GM23338 (cell line): ENCODE measurements around the gene OAS2. TPM values are rescaled to one million over a fixed set of nuclear protein-coding genes. Genes with fewer than 3 reads are reported as not detected.

Experiments
- ATAC-seq: fragments of 200-7000 bp; cut with Tn5 transposase; 3 replicates; pipeline ENCODE4 v1.9.1; 2020
- DNase-seq: peaks from one replicate; pipeline ENCODE4 v3.0.0-alpha.2; 2015; ENCODE audit warnings: low spot score
- H2AFZ ChIP-seq: fragments of 200-600 bp; sonication (generic); 2 replicates; pipeline ENCODE4 v1.8.0; 2016; ENCODE audit warnings: antibody characterized with exemption, mild to moderate bottlenecking, moderate library complexity
- H3F3A ChIP-seq: fragments of 200-600 bp; sonication (generic); replicated peaks from 2 replicates; pipeline ENCODE4 v1.8.0; 2017; ENCODE audit warnings: antibody characterized with exemption, mixed run types, low read depth
- H3K27ac ChIP-seq: fragments of 200-600 bp; sonication (generic); 2 replicates; pipeline ENCODE4 v1.6.1; 2016; ENCODE audit warnings: low read depth
- H3K27me3 ChIP-seq: fragments of 200-600 bp; sonication (generic); 2 replicates; pipeline ENCODE4 v1.8.0; 2016; ENCODE audit warnings: mild to moderate bottlenecking, mixed run types, moderate library complexity; ENCODE audit not compliant: insufficient read depth
- H3K36me3 ChIP-seq: fragments of 200-600 bp; sonication (generic); 2 replicates; pipeline ENCODE4 v1.8.0; 2016; ENCODE audit warnings: mild to moderate bottlenecking; ENCODE audit not compliant: insufficient read depth
- H3K4me1 ChIP-seq: fragments of 200-600 bp; sonication (generic); 2 replicates; pipeline ENCODE4 v1.8.0; 2016; ENCODE audit warnings: mild to moderate bottlenecking, moderate library complexity; ENCODE audit not compliant: insufficient read depth
- H3K4me2 ChIP-seq: fragments of 200-600 bp; sonication (generic); 2 replicates; pipeline ENCODE4 v1.7.1; 2017; ENCODE audit warnings: mixed run types
- H3K4me3 ChIP-seq: fragments of 200-600 bp; sonication (generic); 2 replicates; pipeline ENCODE4 v1.6.1; 2016; ENCODE audit warnings: mixed run types
- H3K79me2 ChIP-seq: fragments of 200-600 bp; sonication (generic); replicated peaks from 2 replicates; pipeline ENCODE4 v1.8.0; 2017; ENCODE audit warnings: mild to moderate bottlenecking; ENCODE audit not compliant: insufficient read depth
- H3K9me2 ChIP-seq: fragments of 200-600 bp; sonication (generic); 2 replicates; pipeline ENCODE4 v1.8.0; 2017; ENCODE audit not compliant: insufficient read depth
- H4K20me1 ChIP-seq: fragments of 200-600 bp; sonication (generic); replicated peaks from 2 replicates; pipeline ENCODE4 v1.8.0; 2017; ENCODE audit warnings: mild to moderate bottlenecking; ENCODE audit not compliant: insufficient read depth
- H3K27ac Mint-ChIP-seq: 2 replicates; pipeline ENCODE4 v1.8.0; 2020; ENCODE audit warnings: inconsistent platforms, mild to moderate bottlenecking, moderate library complexity, mixed read lengths
- H3K27me3 Mint-ChIP-seq: 3 replicates; pipeline ENCODE4 v1.8.0; 2022; ENCODE audit warnings: low read depth, mild to moderate bottlenecking, moderate library complexity, mixed read lengths, inconsistent platforms; ENCODE audit not compliant: insufficient read depth, poor library complexity
- H3K36me3 Mint-ChIP-seq: 3 replicates; pipeline ENCODE4 v1.8.0; 2021; ENCODE audit warnings: low read depth, mild to moderate bottlenecking, inconsistent platforms, moderate library complexity, mixed read lengths
- H3K4me1 Mint-ChIP-seq: 3 replicates; pipeline ENCODE4 v1.8.0; 2020; ENCODE audit warnings: mild to moderate bottlenecking, inconsistent platforms, mixed read lengths
- H3K4me3 Mint-ChIP-seq: 3 replicates; pipeline ENCODE4 v1.8.0; 2021; ENCODE audit warnings: moderate library complexity, mild to moderate bottlenecking, inconsistent platforms, mixed read lengths
- H3K9me3 Mint-ChIP-seq: 3 replicates; pipeline ENCODE4 v1.8.0; 2020; ENCODE audit warnings: moderate library complexity, mild to moderate bottlenecking, inconsistent platforms, mixed read lengths
- CREB1 ChIP-seq: fragments of 250-450 bp; sonication (Bioruptor Pico); IDR thresholded peaks from 2 replicates; pipeline ENCODE4 v1.5.0; 2020; ENCODE audit warnings: low read depth, mild to moderate bottlenecking, moderate library complexity
- EZH2 ChIP-seq: fragments of 200-600 bp; sonication (generic); IDR thresholded peaks from one replicate; pipeline ENCODE4 v1.8.0; 2017; ENCODE audit warnings: antibody characterized with exemption, mild to moderate bottlenecking, low read depth; ENCODE audit not compliant: unreplicated experiment
- EZH2phosphoT487 ChIP-seq: fragments of 200-600 bp; sonication (generic); IDR thresholded peaks from one replicate; pipeline ENCODE4 v1.8.1; 2018; ENCODE audit warnings: antibody characterized with exemption; ENCODE audit not compliant: unreplicated experiment
- JUNB ChIP-seq: IDR thresholded peaks from one replicate; pipeline ENCODE4 v1.6.1; 2016; ENCODE audit warnings: antibody characterized with exemption; ENCODE audit not compliant: unreplicated experiment
- STAT1 ChIP-seq: IDR thresholded peaks from one replicate; pipeline ENCODE4 v1.6.1; 2016; ENCODE audit warnings: antibody characterized with exemption; ENCODE audit not compliant: unreplicated experiment
- ZNF331 ChIP-seq: fragments of 250-450 bp; sonication (Bioruptor Pico); IDR thresholded peaks from 2 replicates; pipeline ENCODE4 v1.5.0; 2020; ENCODE audit warnings: low read depth, mild to moderate bottlenecking, moderate library complexity
- polyA plus RNA-seq: library from polyadenylated mRNA; unstranded; fragments of >200 nt; fragmentation: Nextera tagmentation; extraction: Ambion mirVana; gene quantifications from 2 replicates; pipeline ENCODE4 v1.2.1, GENCODE V29; 2016
- total RNA-seq: library from RNA; depleted of rRNA; stranded (reverse); fragments of >200 nt; shearing (Covaris generic); gene quantifications from 2 replicates; pipeline ENCODE4 v1.2.3, GENCODE V29; 2014
- TF ChIP-seq, protein P1 (sequence below): fragments of 250-450 bp; sonication (Bioruptor Pico); IDR thresholded peaks from 2 replicates; pipeline ENCODE4 v1.5.0; 2020; ENCODE audit warnings: mild to moderate bottlenecking, moderate library complexity
- TF ChIP-seq, protein P2 (sequence below), 2 experiments: fragments of 200-600 bp in 1 of 2; sonication (generic) in 1 of 2; conservative IDR thresholded peaks; 2 replicates each; pipeline versions ENCODE4 v1.5.1 to v1.6.1; 2016 to 2017; ENCODE audit warnings: antibody characterized with exemption in 2 of 2, low read depth in 2 of 2, mild to moderate bottlenecking in 2 of 2, moderate library complexity in 1 of 2
- TF ChIP-seq, protein P3 (sequence below): IDR thresholded peaks from 2 replicates; pipeline ENCODE4 v1.6.1; 2016; ENCODE audit warnings: antibody characterized with exemption
- TF ChIP-seq, protein P4 (sequence below): IDR thresholded peaks from one replicate; pipeline ENCODE4 v1.6.1; 2018; ENCODE audit warnings: antibody characterized with exemption; ENCODE audit not compliant: unreplicated experiment

OAS2 gene
- total and polyA plus RNA-seq, 2 experiments from 2014 or later: 0.10 TPM; not detected in 1

DNA sequence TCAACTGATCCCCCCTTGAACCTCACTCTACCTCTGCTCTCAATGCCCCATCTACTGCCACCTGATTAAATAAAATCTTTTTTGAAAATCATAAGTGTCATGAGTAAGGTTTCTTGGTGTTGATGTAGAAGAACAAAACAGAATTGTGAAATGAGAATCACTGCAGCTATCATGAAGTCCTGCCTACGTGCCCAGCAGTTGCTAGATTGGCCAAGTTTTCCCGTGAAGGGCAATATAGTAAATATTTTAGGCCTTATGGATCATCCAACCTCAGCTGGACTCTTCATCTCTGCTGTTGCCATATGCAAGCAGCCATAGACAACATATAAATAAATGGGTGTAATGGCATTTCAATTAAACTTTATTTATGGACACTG lies 45.2 kb upstream of the OAS2 start:
- Histone ChIP-seq H2AFZ (no peak overlapping the region), H3K4me2 (no peak overlapping the region), H3K9me2 (no peaks in the 10 kb centered on the region), H3F3A (no peaks in the 10 kb centered on the region), H3K4me1 (no peaks in the 10 kb centered on the region), H3K4me3 (no peak overlapping the region), H3K27me3 (peaks cover 7% of the 10 kb centered on the region), H3K27ac (no peak overlapping the region), H3K79me2 (no peaks in the 10 kb centered on the region), H4K20me1 (no peaks in the 10 kb centered on the region), H3K36me3 (no peaks in the 10 kb centered on the region)
- H3K4me1 Mint-ChIP-seq: peaks cover 7% of the 10 kb centered on the region
- DNase-seq: no peak
- H3K9me3 Mint-ChIP-seq: peaks cover 2% of the 10 kb centered on the region; the same call in 2 of the 3 replicates
- peaks cover 7% of the 10 kb centered on the region for H3K27me3 Mint-ChIP-seq
- no peak overlapping the region for H3K4me3 Mint-ChIP-seq
- no peak for ATAC-seq
- no peak overlapping the region for H3K27ac Mint-ChIP-seq
- no peaks in the 10 kb centered on the region for H3K36me3 Mint-ChIP-seq
- no peak for TF ChIP-seq EZH2
- no peak for TF ChIP-seq CREB1 (CRISPR knock-in tag)

DNA sequence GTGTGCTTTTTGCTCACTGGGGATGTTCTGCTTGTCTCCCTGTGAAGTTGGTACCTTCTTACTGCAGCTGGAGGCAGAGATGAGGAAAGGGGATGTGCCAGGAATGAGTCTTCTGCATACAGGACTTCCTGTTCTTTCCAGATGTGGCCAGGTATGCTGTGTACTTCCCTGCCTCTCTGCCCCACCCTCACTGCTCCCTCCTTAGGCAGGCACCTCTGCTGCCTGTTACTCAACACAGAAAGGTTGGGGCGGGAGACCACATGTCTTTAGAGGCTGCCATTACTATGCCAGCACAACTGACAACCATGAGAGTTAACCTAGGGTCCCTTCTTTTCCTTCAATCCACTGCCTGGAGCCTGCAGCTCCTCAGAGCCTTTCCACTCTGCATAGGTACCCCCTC lies 42.1 kb upstream of the OAS2 start:
- H3K4me3 Mint-ChIP-seq: no peak overlapping the region
- peaks cover 22% of the 10 kb centered on the region for H3K27me3 ChIP-seq
- ATAC-seq (no peak), DNase-seq (no peak)
- peaks cover 11% of the 10 kb centered on the region for H3K4me1 Mint-ChIP-seq
- H3F3A ChIP-seq: no peaks in the 10 kb centered on the region
- no peaks in the 10 kb centered on the region for H3K9me2 ChIP-seq
- H4K20me1 ChIP-seq: no peaks in the 10 kb centered on the region
- H3K4me3 ChIP-seq: no peak overlapping the region
- no peaks in the 10 kb centered on the region for H3K79me2 ChIP-seq
- H3K4me2 ChIP-seq: no peak overlapping the region
- peaks cover 18% of the 10 kb centered on the region for H3K27me3 Mint-ChIP-seq
- H3K36me3 Mint-ChIP-seq: no peaks in the 10 kb centered on the region
- no peak overlapping the region for H3K27ac Mint-ChIP-seq
- no peak overlapping the region for H2AFZ ChIP-seq
- no peaks in the 10 kb centered on the region for H3K9me3 Mint-ChIP-seq
- no peak overlapping the region for H3K27ac ChIP-seq
- no peaks in the 10 kb centered on the region for H3K4me1 ChIP-seq
- no peaks in the 10 kb centered on the region for H3K36me3 ChIP-seq
- TF ChIP-seq EZH2: no peak
- TF ChIP-seq, protein P1, sequence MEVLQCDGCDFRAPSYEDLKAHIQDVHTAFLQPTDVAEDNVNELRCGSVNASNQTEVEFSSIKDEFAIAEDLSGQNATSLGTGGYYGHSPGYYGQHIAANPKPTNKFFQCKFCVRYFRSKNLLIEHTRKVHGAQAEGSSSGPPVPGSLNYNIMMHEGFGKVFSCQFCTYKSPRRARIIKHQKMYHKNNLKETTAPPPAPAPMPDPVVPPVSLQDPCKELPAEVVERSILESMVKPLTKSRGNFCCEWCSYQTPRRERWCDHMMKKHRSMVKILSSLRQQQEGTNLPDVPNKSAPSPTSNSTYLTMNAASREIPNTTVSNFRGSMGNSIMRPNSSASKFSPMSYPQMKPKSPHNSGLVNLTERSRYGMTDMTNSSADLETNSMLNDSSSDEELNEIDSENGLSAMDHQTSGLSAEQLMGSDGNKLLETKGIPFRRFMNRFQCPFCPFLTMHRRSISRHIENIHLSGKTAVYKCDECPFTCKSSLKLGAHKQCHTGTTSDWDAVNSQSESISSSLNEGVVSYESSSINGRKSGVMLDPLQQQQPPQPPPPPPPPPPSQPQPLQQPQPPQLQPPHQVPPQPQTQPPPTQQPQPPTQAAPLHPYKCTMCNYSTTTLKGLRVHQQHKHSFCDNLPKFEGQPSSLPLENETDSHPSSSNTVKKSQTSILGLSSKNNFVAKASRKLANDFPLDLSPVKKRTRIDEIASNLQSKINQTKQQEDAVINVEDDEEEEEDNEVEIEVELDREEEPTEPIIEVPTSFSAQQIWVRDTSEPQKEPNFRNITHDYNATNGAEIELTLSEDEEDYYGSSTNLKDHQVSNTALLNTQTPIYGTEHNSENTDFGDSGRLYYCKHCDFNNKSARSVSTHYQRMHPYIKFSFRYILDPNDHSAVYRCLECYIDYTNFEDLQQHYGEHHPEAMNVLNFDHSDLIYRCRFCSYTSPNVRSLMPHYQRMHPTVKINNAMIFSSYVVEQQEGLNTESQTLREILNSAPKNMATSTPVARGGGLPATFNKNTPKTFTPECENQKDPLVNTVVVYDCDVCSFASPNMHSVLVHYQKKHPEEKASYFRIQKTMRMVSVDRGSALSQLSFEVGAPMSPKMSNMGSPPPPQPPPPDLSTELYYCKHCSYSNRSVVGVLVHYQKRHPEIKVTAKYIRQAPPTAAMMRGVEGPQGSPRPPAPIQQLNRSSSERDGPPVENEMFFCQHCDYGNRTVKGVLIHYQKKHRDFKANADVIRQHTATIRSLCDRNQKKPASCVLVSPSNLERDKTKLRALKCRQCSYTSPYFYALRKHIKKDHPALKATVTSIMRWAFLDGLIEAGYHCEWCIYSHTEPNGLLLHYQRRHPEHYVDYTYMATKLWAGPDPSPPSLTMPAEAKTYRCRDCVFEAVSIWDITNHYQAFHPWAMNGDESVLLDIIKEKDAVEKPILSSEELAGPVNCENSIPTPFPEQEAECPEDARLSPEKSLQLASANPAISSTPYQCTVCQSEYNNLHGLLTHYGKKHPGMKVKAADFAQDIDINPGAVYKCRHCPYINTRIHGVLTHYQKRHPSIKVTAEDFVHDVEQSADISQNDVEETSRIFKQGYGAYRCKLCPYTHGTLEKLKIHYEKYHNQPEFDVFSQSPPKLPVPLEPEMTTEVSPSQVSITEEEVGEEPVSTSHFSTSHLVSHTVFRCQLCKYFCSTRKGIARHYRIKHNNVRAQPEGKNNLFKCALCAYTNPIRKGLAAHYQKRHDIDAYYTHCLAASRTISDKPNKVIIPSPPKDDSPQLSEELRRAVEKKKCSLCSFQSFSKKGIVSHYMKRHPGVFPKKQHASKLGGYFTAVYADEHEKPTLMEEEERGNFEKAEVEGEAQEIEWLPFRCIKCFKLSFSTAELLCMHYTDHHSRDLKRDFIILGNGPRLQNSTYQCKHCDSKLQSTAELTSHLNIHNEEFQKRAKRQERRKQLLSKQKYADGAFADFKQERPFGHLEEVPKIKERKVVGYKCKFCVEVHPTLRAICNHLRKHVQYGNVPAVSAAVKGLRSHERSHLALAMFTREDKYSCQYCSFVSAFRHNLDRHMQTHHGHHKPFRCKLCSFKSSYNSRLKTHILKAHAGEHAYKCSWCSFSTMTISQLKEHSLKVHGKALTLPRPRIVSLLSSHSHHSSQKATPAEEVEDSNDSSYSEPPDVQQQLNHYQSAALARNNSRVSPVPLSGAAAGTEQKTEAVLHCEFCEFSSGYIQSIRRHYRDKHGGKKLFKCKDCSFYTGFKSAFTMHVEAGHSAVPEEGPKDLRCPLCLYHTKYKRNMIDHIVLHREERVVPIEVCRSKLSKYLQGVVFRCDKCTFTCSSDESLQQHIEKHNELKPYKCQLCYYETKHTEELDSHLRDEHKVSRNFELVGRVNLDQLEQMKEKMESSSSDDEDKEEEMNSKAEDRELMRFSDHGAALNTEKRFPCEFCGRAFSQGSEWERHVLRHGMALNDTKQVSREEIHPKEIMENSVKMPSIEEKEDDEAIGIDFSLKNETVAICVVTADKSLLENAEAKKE (CRISPR knock-in tag): no peak
- TF ChIP-seq ZNF331 (CRISPR knock-in tag): no peak
- TF ChIP-seq, protein P2, sequence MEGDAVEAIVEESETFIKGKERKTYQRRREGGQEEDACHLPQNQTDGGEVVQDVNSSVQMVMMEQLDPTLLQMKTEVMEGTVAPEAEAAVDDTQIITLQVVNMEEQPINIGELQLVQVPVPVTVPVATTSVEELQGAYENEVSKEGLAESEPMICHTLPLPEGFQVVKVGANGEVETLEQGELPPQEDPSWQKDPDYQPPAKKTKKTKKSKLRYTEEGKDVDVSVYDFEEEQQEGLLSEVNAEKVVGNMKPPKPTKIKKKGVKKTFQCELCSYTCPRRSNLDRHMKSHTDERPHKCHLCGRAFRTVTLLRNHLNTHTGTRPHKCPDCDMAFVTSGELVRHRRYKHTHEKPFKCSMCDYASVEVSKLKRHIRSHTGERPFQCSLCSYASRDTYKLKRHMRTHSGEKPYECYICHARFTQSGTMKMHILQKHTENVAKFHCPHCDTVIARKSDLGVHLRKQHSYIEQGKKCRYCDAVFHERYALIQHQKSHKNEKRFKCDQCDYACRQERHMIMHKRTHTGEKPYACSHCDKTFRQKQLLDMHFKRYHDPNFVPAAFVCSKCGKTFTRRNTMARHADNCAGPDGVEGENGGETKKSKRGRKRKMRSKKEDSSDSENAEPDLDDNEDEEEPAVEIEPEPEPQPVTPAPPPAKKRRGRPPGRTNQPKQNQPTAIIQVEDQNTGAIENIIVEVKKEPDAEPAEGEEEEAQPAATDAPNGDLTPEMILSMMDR (conservative IDR thresholded peaks at IDR 0.05; ENCODE audit: low read depth in 2 of 2): no peak
- TF ChIP-seq, protein P3, sequence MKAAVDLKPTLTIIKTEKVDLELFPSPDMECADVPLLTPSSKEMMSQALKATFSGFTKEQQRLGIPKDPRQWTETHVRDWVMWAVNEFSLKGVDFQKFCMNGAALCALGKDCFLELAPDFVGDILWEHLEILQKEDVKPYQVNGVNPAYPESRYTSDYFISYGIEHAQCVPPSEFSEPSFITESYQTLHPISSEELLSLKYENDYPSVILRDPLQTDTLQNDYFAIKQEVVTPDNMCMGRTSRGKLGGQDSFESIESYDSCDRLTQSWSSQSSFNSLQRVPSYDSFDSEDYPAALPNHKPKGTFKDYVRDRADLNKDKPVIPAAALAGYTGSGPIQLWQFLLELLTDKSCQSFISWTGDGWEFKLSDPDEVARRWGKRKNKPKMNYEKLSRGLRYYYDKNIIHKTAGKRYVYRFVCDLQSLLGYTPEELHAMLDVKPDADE: no peak
- no peak for TF ChIP-seq JUNB
- TF ChIP-seq EZH2phosphoT487: no peak
- no peak for TF ChIP-seq STAT1
- TF ChIP-seq, protein P4, sequence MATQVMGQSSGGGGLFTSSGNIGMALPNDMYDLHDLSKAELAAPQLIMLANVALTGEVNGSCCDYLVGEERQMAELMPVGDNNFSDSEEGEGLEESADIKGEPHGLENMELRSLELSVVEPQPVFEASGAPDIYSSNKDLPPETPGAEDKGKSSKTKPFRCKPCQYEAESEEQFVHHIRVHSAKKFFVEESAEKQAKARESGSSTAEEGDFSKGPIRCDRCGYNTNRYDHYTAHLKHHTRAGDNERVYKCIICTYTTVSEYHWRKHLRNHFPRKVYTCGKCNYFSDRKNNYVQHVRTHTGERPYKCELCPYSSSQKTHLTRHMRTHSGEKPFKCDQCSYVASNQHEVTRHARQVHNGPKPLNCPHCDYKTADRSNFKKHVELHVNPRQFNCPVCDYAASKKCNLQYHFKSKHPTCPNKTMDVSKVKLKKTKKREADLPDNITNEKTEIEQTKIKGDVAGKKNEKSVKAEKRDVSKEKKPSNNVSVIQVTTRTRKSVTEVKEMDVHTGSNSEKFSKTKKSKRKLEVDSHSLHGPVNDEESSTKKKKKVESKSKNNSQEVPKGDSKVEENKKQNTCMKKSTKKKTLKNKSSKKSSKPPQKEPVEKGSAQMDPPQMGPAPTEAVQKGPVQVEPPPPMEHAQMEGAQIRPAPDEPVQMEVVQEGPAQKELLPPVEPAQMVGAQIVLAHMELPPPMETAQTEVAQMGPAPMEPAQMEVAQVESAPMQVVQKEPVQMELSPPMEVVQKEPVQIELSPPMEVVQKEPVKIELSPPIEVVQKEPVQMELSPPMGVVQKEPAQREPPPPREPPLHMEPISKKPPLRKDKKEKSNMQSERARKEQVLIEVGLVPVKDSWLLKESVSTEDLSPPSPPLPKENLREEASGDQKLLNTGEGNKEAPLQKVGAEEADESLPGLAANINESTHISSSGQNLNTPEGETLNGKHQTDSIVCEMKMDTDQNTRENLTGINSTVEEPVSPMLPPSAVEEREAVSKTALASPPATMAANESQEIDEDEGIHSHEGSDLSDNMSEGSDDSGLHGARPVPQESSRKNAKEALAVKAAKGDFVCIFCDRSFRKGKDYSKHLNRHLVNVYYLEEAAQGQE: no peak
